ENCODE results near the gene ROBO4. TPM values are rescaled to one million over a fixed set of nuclear protein-coding genes. Genes with fewer than 3 reads are reported as not detected.

Gene ROBO4
- total and polyA plus RNA-seq, 8 donors, result 1.8 to 49.6 (median 6.1) TPM

- Histone ChIP-seq H3K27me3 (peaks cover 17 to 98% (median 75%) of the 10 kb centered on the region in 3 donors), H3K9me3 (no peaks in the 10 kb centered on the region), H3K27ac (no peak overlapping the region), H3K36me3 (no peaks in the 10 kb centered on the region), H3K4me1 (peaks cover 23 to 57% (median 45%) of the 10 kb centered on the region in 4 donors), H3K4me3 (peak overlapping the region; percentile 5 to 44 (median 28))
- TF ChIP-seq CTCF (IDR thresholded peaks at IDR 0.05) (no peak), EP300 (IDR thresholded peaks at IDR 0.05) (no peak), POLR2A (IDR thresholded peaks at IDR 0.05) (no peak), POLR2AphosphoS5 (IDR thresholded peaks at IDR 0.05) (no peak)
- peak; percentile 56 to 73 for DNase-seq
- WGBS, 5 donors, result 1 to 5% (median 4%) methylated on average over 26 to 31 of the region's 31 CpGs
- intact Hi-C loops (cut with DNase I; ENCODE audit: low total_unique reads), result no loop called here
Observed at GRCh38 chr11:124863137-124863825, 34.4 kb downstream of the ROBO4 start.

GRCh38 chr11:124861670-124862069, 36.0 kb downstream of the ROBO4 start:
- Histone ChIP-seq H3K27ac (no peak overlapping the region), H3K36me3 (no peaks in the 10 kb centered on the region), H3K4me1 (peaks cover 23 to 41% (median 39%) of the 10 kb centered on the region in 4 donors), H3K4me3 (no peak overlapping the region), H3K27me3 (peaks cover 13 to 90% (median 66%) of the 10 kb centered on the region in 3 donors), H3K9me3 (no peaks in the 10 kb centered on the region)
- TF ChIP-seq POLR2AphosphoS5 (IDR thresholded peaks at IDR 0.05) (no peak), CTCF (IDR thresholded peaks at IDR 0.05) (no peak), POLR2A (IDR thresholded peaks at IDR 0.05) (no peak), EP300 (IDR thresholded peaks at IDR 0.05) (no peak)
- 22 to 37% (median 31%) methylated on average over 4 of the region's 4 CpGs for WGBS, 5 donors
- DNase-seq, result no peak
- intact Hi-C loops (cut with DNase I; ENCODE audit: low total_unique reads), result no loop called here

- no peak overlapping the region for H3K27ac ChIP-seq
- TF ChIP-seq POLR2A (IDR thresholded peaks at IDR 0.05), result no peak
- 75 to 89% (median 85%) methylated on average over 2 of the region's 2 CpGs for WGBS, 5 donors
- DNase-seq, result no peak
- no peak overlapping the region for H3K4me3 ChIP-seq
- intact Hi-C loops (cut with DNase I; ENCODE audit: low total_unique reads), result no loop called here
- peaks cover 0 to 8% (median 3%) of the 10 kb centered on the region in 4 donors for H3K9me3 ChIP-seq
- no peaks in the 10 kb centered on the region for H3K36me3 ChIP-seq
- peaks cover 9 to 18% (median 16%) of the 10 kb centered on the region in 4 donors for H3K4me1 ChIP-seq
- H3K27me3 ChIP-seq, result peaks cover 4 to 82% (median 41%) of the 10 kb centered on the region in 3 donors
Observed at GRCh38 chr11:124859171-124859570, 38.5 kb downstream of the ROBO4 start.

GRCh38 chr11:124846070-124846673, 51.5 kb downstream of the ROBO4 start:
- peaks cover 7 to 99% (median 76%) of the 10 kb centered on the region in 3 donors for H3K27me3 ChIP-seq
- no peak for TF ChIP-seq POLR2AphosphoS5 (IDR thresholded peaks at IDR 0.05)
- TF ChIP-seq POLR2A (IDR thresholded peaks at IDR 0.05), result no peak
- TF ChIP-seq CTCF (IDR thresholded peaks at IDR 0.05), result no peak
- no peak for TF ChIP-seq EP300 (IDR thresholded peaks at IDR 0.05)
- H3K9me3 ChIP-seq, result peaks cover 0 to 6% (median 0%) of the 10 kb centered on the region in 4 donors
- 10 to 19% (median 14%) methylated on average over 11 of the region's 11 CpGs for WGBS, 5 donors
- peaks cover 12 to 28% (median 19%) of the 10 kb centered on the region in 4 donors for H3K4me1 ChIP-seq
- intact Hi-C loops (cut with DNase I; ENCODE audit: low total_unique reads), result no loop called here
- no peak overlapping the region for H3K4me3 ChIP-seq
- H3K36me3 ChIP-seq, result no peaks in the 10 kb centered on the region
- no peak for DNase-seq
- no peak overlapping the region for H3K27ac ChIP-seq

All from stomach (tissue), 9 donors.